GM12801 (cell line): Measurements from ENCODE around the gene VWDE.

Source experiments
- CTCF ChIP-seq: IDR thresholded peaks from one replicate; pipeline ENCODE4 v1.5.1; 2011; ENCODE audit warnings: control low read depth; ENCODE audit not compliant: insufficient read length; ENCODE audit errors: extremely low read depth

Gene VWDE

DNA sequence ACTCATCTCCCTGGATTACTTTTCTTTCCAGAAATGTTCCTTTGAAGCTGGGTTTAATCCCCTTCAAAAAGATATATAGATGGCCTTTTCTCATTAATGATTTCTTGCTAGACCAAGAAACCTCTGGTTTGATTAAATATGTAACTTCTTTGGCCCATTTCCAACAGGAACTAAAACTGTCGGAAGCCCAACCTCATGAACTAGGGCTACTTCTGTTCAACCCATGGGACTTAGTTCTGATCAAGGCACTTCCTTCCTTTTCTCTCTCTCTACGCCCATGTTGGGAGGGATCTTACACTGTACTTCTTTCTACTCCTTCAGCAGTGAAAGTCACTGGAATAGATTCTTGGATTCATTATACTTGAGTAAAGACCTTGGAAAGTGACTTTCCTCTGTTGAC is 109.0 kb downstream of the VWDE start:
- no peak for TF ChIP-seq CTCF

GRCh38 chr7:12291870-12292269 is 111.8 kb downstream of the VWDE start:
- no peak for TF ChIP-seq CTCF

DNA sequence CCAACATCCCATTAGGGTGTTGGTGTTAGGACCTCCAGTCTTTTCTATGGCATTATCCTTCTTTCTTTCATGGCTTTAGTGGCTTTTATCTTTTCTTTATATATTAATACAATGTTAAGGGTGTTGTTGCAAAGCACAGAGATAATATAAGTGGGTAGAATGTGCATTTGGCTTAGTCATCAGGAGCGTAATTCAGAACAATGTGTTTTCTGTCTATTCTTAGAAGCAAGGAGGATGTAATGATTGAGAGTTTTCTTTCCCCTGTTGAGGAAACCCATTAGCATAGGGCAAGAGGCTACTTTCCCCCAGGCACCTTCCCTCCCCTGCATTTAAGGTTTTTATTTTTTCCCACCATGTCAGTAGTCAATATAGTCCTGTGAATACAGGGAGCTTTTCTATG is 112.9 kb downstream of the VWDE start:
- no peak for TF ChIP-seq CTCF

DNA sequence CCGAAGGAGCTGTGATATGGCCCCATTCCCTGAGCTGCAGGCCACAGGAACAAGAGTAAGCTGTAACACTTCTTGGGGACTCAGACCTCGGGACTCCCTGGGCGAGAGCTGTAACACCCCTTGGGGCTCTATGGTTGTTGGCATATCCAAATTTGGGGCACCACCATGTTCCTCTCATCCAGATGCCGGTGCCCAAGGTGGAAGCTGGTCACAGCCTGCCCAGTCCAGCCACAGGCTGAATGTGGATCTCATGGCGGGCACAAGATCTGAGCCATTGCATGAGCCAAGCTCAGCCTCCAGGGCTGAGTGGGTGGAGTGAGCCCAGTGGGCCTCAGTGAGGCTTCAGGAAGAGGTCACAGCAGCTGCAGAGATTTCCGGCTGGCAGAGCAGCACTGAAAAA is 113.7 kb downstream of the VWDE start:
- no peak for TF ChIP-seq CTCF

DNA sequence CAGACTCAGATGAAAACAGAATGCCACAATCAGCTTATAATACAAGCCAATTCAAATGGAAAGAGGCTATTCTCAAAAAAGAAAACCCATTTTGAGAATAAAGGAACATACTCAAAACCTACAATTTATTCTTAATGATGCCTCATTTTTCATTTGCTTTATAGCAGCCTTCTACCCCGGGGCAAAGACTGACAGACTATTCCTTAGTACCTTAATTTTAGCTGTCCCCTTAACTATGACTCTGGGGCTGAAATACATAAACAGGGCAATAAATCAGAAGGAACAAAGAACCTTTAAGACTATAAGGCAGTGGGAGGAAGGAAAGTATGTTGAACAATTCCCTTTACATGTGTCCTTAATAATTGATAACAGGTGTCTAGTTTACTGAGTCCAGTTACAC is 115.8 kb downstream of the VWDE start:
- TF ChIP-seq CTCF, result no peak

DNA sequence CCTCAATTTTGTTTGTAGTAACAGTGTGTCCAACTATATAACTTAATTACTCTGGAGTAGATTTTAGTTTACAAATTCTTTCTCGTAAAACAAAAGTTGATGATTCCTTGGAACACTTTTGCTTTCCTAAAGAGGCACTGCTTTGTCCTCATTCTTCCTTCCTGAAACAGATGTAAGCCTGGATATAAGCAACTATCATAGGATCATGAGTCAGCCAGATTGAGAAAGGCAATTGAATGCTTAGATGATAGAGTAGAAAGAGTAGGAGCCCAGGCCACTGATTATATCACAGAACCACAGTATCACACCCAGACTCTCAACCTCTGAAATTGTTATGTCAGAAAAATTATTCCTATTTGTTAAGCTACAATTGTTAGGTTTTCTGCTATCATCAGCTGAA is 122.6 kb downstream of the VWDE start:
- TF ChIP-seq CTCF, result no peak
